Endothelial cell of umbilical vein (primary cell): ENCODE data around the gene DMD. TPM values are rescaled to one million over a fixed set of nuclear protein-coding genes. Genes with fewer than 3 reads are reported as not detected.

Experiments
- BruUV-seq: library from RNA; stranded (reverse); fragments of 400-500 nt; replicated peaks from 2 replicates; lab custom pipeline; 2021; lab: Mats Ljungman, UMichigan
- CTCF ChIA-PET: fragments of 300-600, 350-600 bp; sonication (Branson Sonifier 250); formaldehyde crosslinking; loops from one replicate; lab custom pipeline; 2021; ENCODE audit warnings: antibody characterized with exemption, inconsistent platforms; lab: Charles Lee
- POLR2A ChIA-PET: fragments of 300-600, 350-600 bp; sonication (Branson Sonifier 250); formaldehyde crosslinking; loops from one replicate; lab custom pipeline; 2021; ENCODE audit warnings: antibody characterized with exemption, inconsistent platforms; lab: Charles Lee
- DNase-seq: peaks from one replicate; pipeline ENCODE4 v3.0.0-alpha.2; 2011; ENCODE audit warnings: low read depth, low spot score
- FAIRE-seq: peaks from 2 replicates; lab custom pipeline; 2011; peaks lifted over from hg19 to GRCh38; lab: Jason Lieb, UNC
- H2AFZ ChIP-seq: 2 replicates; pipeline ENCODE4 v1.6.0; 2012; ENCODE audit warnings: low read depth, low read length, control low read depth, inconsistent platforms
- H3K27ac ChIP-seq: 2 replicates; pipeline ENCODE4 v1.5.1; 2011; ENCODE audit warnings: low read depth, mild to moderate bottlenecking, control low read depth, low read length, moderate library complexity; ENCODE audit not compliant: insufficient read depth
- H3K27me3 ChIP-seq, 2 experiments: 2 replicates each; pipeline versions ENCODE4 v1.6.0 to v1.6.1; 2011; ENCODE audit warnings: low read length in 2 of 2, mixed read lengths in 1 of 2; ENCODE audit not compliant: control insufficient read depth in 2 of 2, insufficient read depth in 2 of 2
- H3K36me3 ChIP-seq, 2 experiments: 2 replicates in 1 of 2; 3 replicates in 1 of 2; pipeline ENCODE4 v1.5.1; 2011; ENCODE audit warnings: low read length in 2 of 2, mild to moderate bottlenecking in 1 of 2, moderate library complexity in 1 of 2; ENCODE audit not compliant: control insufficient read depth in 2 of 2, insufficient read depth in 2 of 2; ENCODE audit errors: extremely low read depth in 1 of 2
- H3K4me1 ChIP-seq: 3 replicates; pipeline ENCODE4 v1.5.1; 2011; ENCODE audit warnings: mild to moderate bottlenecking, low read length; ENCODE audit not compliant: control insufficient read depth, insufficient read depth; ENCODE audit errors: extremely low read depth
- H3K4me2 ChIP-seq: 2 replicates; pipeline ENCODE4 v1.6.1; 2011; ENCODE audit warnings: low read length, control low read depth, mixed read lengths; ENCODE audit not compliant: insufficient read depth
- H3K4me3 ChIP-seq, 3 experiments: fragments of 200-600 bp in 1 of 3; sonication (generic), shearing (Covaris generic) in 1 of 3; replicated peaks in 1 of 3; 2 replicates each; pipeline ENCODE4 v1.5.1; 2011 to 2016; ENCODE audit warnings: control low read depth in 3 of 3, low read length in 3 of 3, mild to moderate bottlenecking in 2 of 3, inconsistent platforms in 1 of 3, low read depth in 1 of 3, moderate library complexity in 1 of 3; ENCODE audit not compliant: insufficient read depth in 1 of 3
- H3K79me2 ChIP-seq: 2 replicates; pipeline ENCODE4 v1.6.0; 2012; ENCODE audit warnings: low read length, inconsistent platforms; ENCODE audit not compliant: control insufficient read depth, insufficient read depth
- H3K9ac ChIP-seq: replicated peaks from 2 replicates; pipeline ENCODE3; 2011; ENCODE audit warnings: low read length, control low read depth; ENCODE audit not compliant: insufficient read depth; ENCODE audit errors: extremely low read depth
- H3K9me1 ChIP-seq: replicated peaks from 3 replicates; pipeline ENCODE4 v1.6.0; 2011; ENCODE audit warnings: mild to moderate bottlenecking, low read length; ENCODE audit not compliant: control insufficient read depth, insufficient read depth; ENCODE audit errors: extremely low read depth
- H3K9me3 ChIP-seq: replicated peaks from 2 replicates; pipeline ENCODE4 v1.5.1; 2012; ENCODE audit warnings: low read length, inconsistent platforms; ENCODE audit not compliant: control insufficient read depth, insufficient read depth
- H4K20me1 ChIP-seq: replicated peaks from 2 replicates; pipeline ENCODE3; 2011; ENCODE audit warnings: mild to moderate bottlenecking, low read length; ENCODE audit not compliant: control insufficient read depth, insufficient read depth; ENCODE audit errors: extremely low read depth
- CTCF ChIP-seq, 2 donors: IDR thresholded peaks; 1 replicate in 1 of 2; 2 replicates in 1 of 2; pipeline ENCODE4 v1.5.1; 2011; ENCODE audit warnings: low read length in 2 of 2, mild to moderate bottlenecking in 2 of 2, moderate library complexity in 2 of 2, control low read depth in 1 of 2, inconsistent platforms in 1 of 2, low read depth in 1 of 2; ENCODE audit not compliant: insufficient read depth in 1 of 2; ENCODE audit errors: extremely low read depth in 1 of 2
- EZH2 ChIP-seq: IDR thresholded peaks from 2 replicates; pipeline ENCODE4 v1.6.1; 2012; ENCODE audit warnings: borderline replicate concordance, low read depth, mild to moderate bottlenecking, moderate library complexity, low read length, inconsistent platforms; ENCODE audit not compliant: severe bottlenecking
- FOS ChIP-seq: IDR thresholded peaks from 2 replicates; pipeline ENCODE4 v1.6.1; 2011; ENCODE audit warnings: mild to moderate bottlenecking, low read length, moderate library complexity, borderline replicate concordance; ENCODE audit not compliant: insufficient read depth
- GATA2 ChIP-seq: IDR thresholded peaks from 2 replicates; pipeline ENCODE4 v1.7.0; 2011; ENCODE audit warnings: low read depth, mild to moderate bottlenecking, moderate library complexity, mixed read lengths, low read length; ENCODE audit not compliant: insufficient read length, insufficient read depth
- JUN ChIP-seq: IDR thresholded peaks from 2 replicates; pipeline ENCODE4 v1.6.1; 2011; ENCODE audit warnings: borderline replicate concordance, low read depth; ENCODE audit not compliant: insufficient read length, insufficient read depth
- MAX ChIP-seq: IDR thresholded peaks from 2 replicates; pipeline ENCODE4 v1.6.1; 2011; ENCODE audit not compliant: insufficient read depth, insufficient read length
- MYC ChIP-seq: IDR thresholded peaks from one replicate; pipeline ENCODE4 v1.6.1; 2011; ENCODE audit warnings: mild to moderate bottlenecking, low read depth, low read length
- POLR2A ChIP-seq: IDR thresholded peaks from 2 replicates; pipeline ENCODE4 v1.6.1; 2012; ENCODE audit warnings: low read depth, mild to moderate bottlenecking, control low read depth, low read length
- POLR2AphosphoS5 ChIP-seq: IDR thresholded peaks from 2 replicates; pipeline ENCODE4 v1.6.1; 2012; ENCODE audit warnings: low read depth, mild to moderate bottlenecking, control low read depth, low read length, moderate library complexity; ENCODE audit not compliant: insufficient read depth
- dilution Hi-C: fragments of 300-500 bp; cut with MboI; formaldehyde crosslinking; loops from one replicate; pipeline ENCODE4 v1.15.0; 2019; ENCODE audit warnings: low sequenced_read_pairs; ENCODE audit not compliant: extremely low pct_ligation_motif_present
- intact Hi-C: fragments of 100-400 bp; cut with micrococcal nuclease; formaldehyde crosslinking; loops from one replicate; pipeline ENCODE4 v1.10.0; 2022
- polyA plus RNA-seq, 4 experiments: library from polyadenylated mRNA; depleted of rRNA in 3 of 4; stranded (reverse) in 3 of 4; unstranded in 1 of 4; fragments of >200 nt; gene quantifications; 2 replicates each; pipeline versions ENCODE4 v1.2.1 to v1.2.3, GENCODE V29; 2011 to 2012; ENCODE audit warnings: missing spikeins in 1 of 4
- total RNA-seq: library from RNA; stranded (reverse); gene quantifications from 2 replicates; pipeline ENCODE4 v1.2.3, GENCODE V29; 2021

Gene DMD
- total and polyA plus RNA-seq, 2 donors (not counting 3 experiments of a cell fraction or from before 2014, with no cell fraction given) = 7.3 to 9.0 TPM

- intact Hi-C loops = loop anchor here (10.0 kb wide), 1 partner anchor 627 kb away; no protein-coding TSS in a partner anchor
- TF ChIP-seq POLR2A = no peak
- peak; percentile 62 for TF ChIP-seq GATA2
- no peak for TF ChIP-seq MYC
- TF ChIP-seq CTCF (IDR thresholded peaks at IDR 0.05; ENCODE audit: extremely low read depth in 1 of 2, insufficient read depth in 1 of 2, low read depth in 1 of 2, low read length in 2 of 2) = no peak
- TF ChIP-seq FOS = peak; percentile 87
- TF ChIP-seq MAX = no peak
- TF ChIP-seq EZH2 = no peak
- peak; percentile 23 for TF ChIP-seq POLR2AphosphoS5
- TF ChIP-seq JUN = peak; percentile 52
- no peaks in the 10 kb centered on the region for H4K20me1 ChIP-seq
- ChIA-PET CTCF (no interaction called here), POLR2A (no interaction called here)
- H3K79me2 ChIP-seq = no peaks in the 10 kb centered on the region
- peaks cover 0 to 6% of the 10 kb centered on the region in 2 experiments for H3K27me3 ChIP-seq
- peaks cover 6% of the 10 kb centered on the region for H3K4me1 ChIP-seq
- no peaks in the 10 kb centered on the region for H3K9me3 ChIP-seq
- H3K27ac ChIP-seq = no peak overlapping the region
- no peak overlapping the region for H3K4me2 ChIP-seq
- H3K4me3 ChIP-seq = no peak overlapping the region
- BruUV-seq = no TSS peak
- dilution Hi-C loops = no loop called here
- no peaks in the 10 kb centered on the region for H3K36me3 ChIP-seq
- FAIRE-seq (no peak), DNase-seq (peak; percentile 43)
- no peak overlapping the region for H2AFZ ChIP-seq
- H3K9me1 ChIP-seq = no peaks in the 10 kb centered on the region
- no peak overlapping the region for H3K9ac ChIP-seq
Observed at GRCh38 chrX:31832263-31832662, 1379.1 kb downstream of the DMD start.
